HepG2 (cell line): ENCODE data around the gene HYOU1. TPM values are rescaled to one million over a fixed set of nuclear protein-coding genes. Genes with fewer than 3 reads are reported as not detected.

Experiments
- AHR ChIP-seq: IDR thresholded peaks from 2 replicates; pipeline ENCODE4 v1.6.1; 2018; ENCODE audit warnings: missing genetic modification reagents, missing compliant biosample characterization
- BORCS8-MEF2B ChIP-seq: sonication (generic); formaldehyde crosslinking; IDR thresholded peaks from 2 replicates; pipeline ENCODE4 v1.8.0; 2022; ENCODE audit warnings: mild to moderate bottlenecking, missing genetic modification reagents
- DPF2 ChIP-seq: sonication (generic); formaldehyde crosslinking; IDR thresholded peaks from 2 replicates; pipeline ENCODE4 v1.4.0; 2020; ENCODE audit warnings: mild to moderate bottlenecking, low read depth, missing genetic modification reagents, borderline replicate concordance
- ELF1 ChIP-seq: sonication (generic); formaldehyde crosslinking; IDR thresholded peaks from 2 replicates; pipeline ENCODE4 v1.4.0; 2020; ENCODE audit warnings: missing genetic modification reagents
- ETV6 ChIP-seq: sonication (generic); formaldehyde crosslinking; conservative IDR thresholded peaks from 2 replicates; pipeline ENCODE4 v1.4.0; 2020; ENCODE audit warnings: missing genetic modification reagents
- HCFC1 ChIP-seq: fragments of 150-350 bp; IDR thresholded peaks from 2 replicates; pipeline ENCODE4 v1.6.1; 2014; ENCODE audit warnings: low read depth, low read length
- JUN ChIP-seq: sonication (generic); formaldehyde crosslinking; IDR thresholded peaks from 2 replicates; pipeline ENCODE4 v1.4.0; 2020; ENCODE audit warnings: mild to moderate bottlenecking, missing genetic modification reagents
- NCOR1 ChIP-seq: fragments of 200-600 bp; sonication (generic); IDR thresholded peaks from 2 replicates; pipeline ENCODE4 v1.7.0; 2017; ENCODE audit warnings: antibody characterized with exemption, low read length, borderline replicate concordance
- PHF5A ChIP-seq: IDR thresholded peaks from one replicate; pipeline ENCODE4 v1.6.1; 2018; ENCODE audit warnings: low read depth, missing genetic modification reagents; ENCODE audit not compliant: unreplicated experiment
- PLRG1 ChIP-seq: fragments of 450-650 bp; conservative IDR thresholded peaks from 2 replicates; pipeline ENCODE4 v1.6.1; 2016
- SALL1 ChIP-seq: sonication (generic); formaldehyde crosslinking; IDR thresholded peaks from 2 replicates; pipeline ENCODE4 v1.8.0; 2022; ENCODE audit warnings: mild to moderate bottlenecking, missing genetic modification reagents
- SATB2 ChIP-seq: sonication (generic); formaldehyde crosslinking; IDR thresholded peaks from 2 replicates; pipeline ENCODE4 v1.5.0; 2020; ENCODE audit warnings: missing genetic modification reagents
- SOX13 ChIP-seq, 3 experiments: fragments of 450-650 bp in 1 of 3; sonication (generic) in 1 of 3; formaldehyde crosslinking in 1 of 3; IDR thresholded peaks in 2 of 3; conservative IDR thresholded peaks in 1 of 3; 2 replicates each; pipeline versions ENCODE4 v1.5.0 to v1.6.1; 2016 to 2020; ENCODE audit warnings: antibody characterized with exemption in 1 of 3, mild to moderate bottlenecking in 1 of 3, missing compliant biosample characterization in 1 of 3, missing genetic modification reagents in 1 of 3, moderate library complexity in 1 of 3
- SP4 ChIP-seq: sonication (generic); formaldehyde crosslinking; IDR thresholded peaks from 2 replicates; pipeline ENCODE4 v1.8.1; 2023; ENCODE audit warnings: mild to moderate bottlenecking, missing genetic modification reagents
- SP5 ChIP-seq: IDR thresholded peaks from 2 replicates; pipeline ENCODE4 v1.6.1; 2016; ENCODE audit warnings: low read depth, borderline replicate concordance
- SSRP1 ChIP-seq: IDR thresholded peaks from 2 replicates; pipeline ENCODE4 v1.6.1; 2016; ENCODE audit warnings: control low read depth
- TRIM24 ChIP-seq: sonication (generic); formaldehyde crosslinking; IDR thresholded peaks from 2 replicates; pipeline ENCODE4 v1.8.0; 2022; ENCODE audit warnings: mild to moderate bottlenecking, missing genetic modification reagents
- ZNF136 ChIP-seq: sonication (generic); formaldehyde crosslinking; IDR thresholded peaks from 2 replicates; pipeline ENCODE4 v1.8.1; 2022; ENCODE audit warnings: low read depth, mild to moderate bottlenecking, moderate library complexity, missing genetic modification reagents
- ZNF205 ChIP-seq: IDR thresholded peaks from 2 replicates; pipeline ENCODE4 v1.6.1; 2018; ENCODE audit warnings: missing biosample characterization, missing genetic modification reagents
- ZNF256 ChIP-seq: sonication (generic); formaldehyde crosslinking; conservative IDR thresholded peaks from 2 replicates; pipeline ENCODE4 v1.4.0; 2020; ENCODE audit warnings: missing genetic modification reagents
- ZNF44 ChIP-seq: sonication (generic); formaldehyde crosslinking; IDR thresholded peaks from 2 replicates; pipeline ENCODE4 v1.5.1; 2020; ENCODE audit warnings: mild to moderate bottlenecking, missing genetic modification reagents
- ZNF839 ChIP-seq: sonication (generic); formaldehyde crosslinking; IDR thresholded peaks from 2 replicates; pipeline ENCODE4 v1.4.0; 2020; ENCODE audit warnings: missing genetic modification reagents, mild to moderate bottlenecking, borderline replicate concordance
- polyA plus RNA-seq, 8 experiments: library from polyadenylated mRNA; depleted of rRNA in 3 of 8; stranded (reverse) in 7 of 8; unstranded in 1 of 8; fragments of >200 nt; fragmentation: Illumina TruSeq in 4 of 8; extraction: Trizol in 4 of 8; gene quantifications; 2 replicates each; pipeline versions ENCODE4 v1.2.1 to v1.2.3, GENCODE V29; 2011 to 2016; ENCODE audit warnings: low read depth in 4 of 8, missing spikeins in 1 of 8, mixed read lengths in 1 of 8; ENCODE audit not compliant: insufficient read depth in 1 of 8
- total RNA-seq, 5 experiments: library from RNA; depleted of rRNA; stranded (reverse); fragments of >200 nt; fragmentation: Illumina TruSeq; extraction: Trizol; gene quantifications; 2 replicates each; pipeline ENCODE4 v1.2.3, GENCODE V29; 2016; ENCODE audit warnings: low read depth in 1 of 5
- TF ChIP-seq, protein P1 (sequence below), 2 experiments: sonication (generic) in 1 of 2; formaldehyde crosslinking in 1 of 2; IDR thresholded peaks; 2 replicates each; pipeline versions ENCODE4 v1.5.1 to v1.6.1; 2011 to 2020; ENCODE audit warnings: borderline replicate concordance in 1 of 2, low read depth in 1 of 2, low read length in 1 of 2, mild to moderate bottlenecking in 1 of 2, missing genetic modification reagents in 1 of 2, moderate library complexity in 1 of 2
- TF ChIP-seq, protein P2 (sequence below): IDR thresholded peaks from 2 replicates; pipeline ENCODE4 v1.6.1; 2016; ENCODE audit warnings: mild to moderate bottlenecking, missing biosample characterization, missing genetic modification reagents
- TF ChIP-seq, protein P3 (sequence below): sonication (generic); formaldehyde crosslinking; IDR thresholded peaks from 2 replicates; pipeline ENCODE4 v1.4.0; 2020; ENCODE audit warnings: mild to moderate bottlenecking, missing genetic modification reagents

Gene HYOU1
- total and polyA plus RNA-seq, 2 of the 13 experiments (the other 11 are each of a cell fraction or from before 2014, with no cell fraction given): 127 to 155 TPM

DNA sequence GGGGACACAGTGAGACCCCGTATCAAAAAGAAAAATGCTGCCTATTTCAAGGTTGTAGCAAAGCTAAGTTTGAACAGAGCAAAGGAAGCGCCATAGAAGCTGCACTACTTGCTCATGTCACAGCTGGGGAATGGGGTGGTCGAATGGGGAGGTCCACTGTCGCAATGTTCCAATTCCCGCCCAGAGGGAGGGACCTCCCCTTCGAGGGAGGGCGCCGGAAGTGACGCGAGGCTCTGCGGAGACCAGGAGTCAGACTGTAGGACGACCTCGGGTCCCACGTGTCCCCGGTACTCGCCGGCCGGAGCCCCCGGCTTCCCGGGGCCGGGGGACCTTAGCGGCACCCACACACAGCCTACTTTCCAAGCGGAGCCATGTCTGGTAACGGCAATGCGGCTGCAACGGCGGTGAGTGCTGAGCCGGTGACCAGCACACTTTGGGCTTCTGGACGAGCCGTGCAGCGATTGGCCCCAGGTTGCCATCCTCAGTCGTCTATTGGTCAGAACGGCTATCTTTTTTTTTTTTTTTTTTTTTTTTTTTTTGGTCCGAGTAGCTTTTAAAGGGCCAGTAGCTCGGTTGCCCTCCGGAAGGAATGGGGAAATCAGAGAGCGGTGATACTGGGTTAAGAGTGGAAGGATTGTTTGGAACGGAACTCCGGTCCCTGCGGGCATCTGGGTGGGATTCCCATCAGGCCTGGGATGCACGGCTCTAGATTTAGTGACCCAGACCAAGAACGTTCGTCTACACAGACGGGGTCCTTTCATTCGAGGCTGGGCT lies 27.8 kb upstream of the HYOU1 start, which contains the start of gene HMBS (continued):
- TF ChIP-seq, protein P1, sequence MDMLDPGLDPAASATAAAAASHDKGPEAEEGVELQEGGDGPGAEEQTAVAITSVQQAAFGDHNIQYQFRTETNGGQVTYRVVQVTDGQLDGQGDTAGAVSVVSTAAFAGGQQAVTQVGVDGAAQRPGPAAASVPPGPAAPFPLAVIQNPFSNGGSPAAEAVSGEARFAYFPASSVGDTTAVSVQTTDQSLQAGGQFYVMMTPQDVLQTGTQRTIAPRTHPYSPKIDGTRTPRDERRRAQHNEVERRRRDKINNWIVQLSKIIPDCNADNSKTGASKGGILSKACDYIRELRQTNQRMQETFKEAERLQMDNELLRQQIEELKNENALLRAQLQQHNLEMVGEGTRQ (IDR thresholded peaks at IDR 0.05; ENCODE audit: low read depth, low read length): peak; percentile 58
- TF ChIP-seq, protein P1 (CRISPR knock-in tag; IDR thresholded peaks at IDR 0.05; ENCODE audit: borderline replicate concordance): no peak; the same call in 1 of the 2 replicates
- no peak for TF ChIP-seq ZNF839 (CRISPR knock-in tag)
- TF ChIP-seq DPF2 (CRISPR knock-in tag): 0 out of 2 replicates have a peak, but pooled peaks have one; percentile 37
- no peak for TF ChIP-seq PLRG1
- TF ChIP-seq ELF1: peak; percentile 50; the same call in 1 of the 2 replicates
- 0 out of 2 replicates have a peak, but pooled peaks have one; percentile 37 for TF ChIP-seq TRIM24 (CRISPR knock-in tag)
- peak; percentile 31; the same call in 1 of the 2 replicates for TF ChIP-seq NCOR1
- TF ChIP-seq SALL1: peak; percentile 85
- TF ChIP-seq HCFC1: peak; percentile 31; the same call in 1 of the 2 replicates
- TF ChIP-seq SSRP1 (CRISPR knock-in tag): no peak
- TF ChIP-seq, protein P2, sequence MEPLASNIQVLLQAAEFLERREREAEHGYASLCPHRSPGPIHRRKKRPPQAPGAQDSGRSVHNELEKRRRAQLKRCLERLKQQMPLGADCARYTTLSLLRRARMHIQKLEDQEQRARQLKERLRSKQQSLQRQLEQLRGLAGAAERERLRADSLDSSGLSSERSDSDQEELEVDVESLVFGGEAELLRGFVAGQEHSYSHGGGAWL: peak; percentile 83
- TF ChIP-seq ZNF136 (CRISPR knock-in tag): peak; percentile 93; the same call in 1 of the 2 replicates
- TF ChIP-seq ZNF256: no peak
- TF ChIP-seq SATB2 (CRISPR knock-in tag): 0 out of 2 replicates have a peak, but pooled peaks have one; percentile 30
- TF ChIP-seq, protein P3, sequence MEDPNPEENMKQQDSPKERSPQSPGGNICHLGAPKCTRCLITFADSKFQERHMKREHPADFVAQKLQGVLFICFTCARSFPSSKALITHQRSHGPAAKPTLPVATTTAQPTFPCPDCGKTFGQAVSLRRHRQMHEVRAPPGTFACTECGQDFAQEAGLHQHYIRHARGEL (CRISPR knock-in tag): no peak
- peak; percentile 90; the same call in 1 of the 2 replicates for TF ChIP-seq ZNF44
- TF ChIP-seq ETV6 (CRISPR knock-in tag): 0 out of 2 replicates have a peak, but pooled peaks have one; percentile 68
- TF ChIP-seq BORCS8-MEF2B: peak; percentile 64; the same call in 1 of the 2 replicates
- TF ChIP-seq AHR: 0 out of 2 replicates have a peak, but pooled peaks have one; percentile 34
- TF ChIP-seq SP4: peak; percentile 72; the same call in 1 of the 2 replicates
- 0 out of 2 replicates have a peak, but pooled peaks have one; percentile 32 for TF ChIP-seq ZNF205
- peak; percentile 72; the same call in 1 of the 2 replicates for TF ChIP-seq SP5
- TF ChIP-seq JUN (CRISPR knock-in tag): peak; percentile 51; the same call in 1 of the 2 replicates
- no peak for TF ChIP-seq SOX13 (IDR thresholded peaks at IDR 0.05)
- TF ChIP-seq SOX13 (CRISPR knock-in tag; conservative IDR thresholded peaks at IDR 0.05 in 1 of 2, IDR thresholded peaks at IDR 0.05 in 1 of 2): peak in 1 of 2 experiments; percentile 9; a peak in 1 of 4 replicates
- peak; percentile 19 for TF ChIP-seq PHF5A (CRISPR knock-in tag)
